ENCODE measurements around the gene MDFI.

DNA sequence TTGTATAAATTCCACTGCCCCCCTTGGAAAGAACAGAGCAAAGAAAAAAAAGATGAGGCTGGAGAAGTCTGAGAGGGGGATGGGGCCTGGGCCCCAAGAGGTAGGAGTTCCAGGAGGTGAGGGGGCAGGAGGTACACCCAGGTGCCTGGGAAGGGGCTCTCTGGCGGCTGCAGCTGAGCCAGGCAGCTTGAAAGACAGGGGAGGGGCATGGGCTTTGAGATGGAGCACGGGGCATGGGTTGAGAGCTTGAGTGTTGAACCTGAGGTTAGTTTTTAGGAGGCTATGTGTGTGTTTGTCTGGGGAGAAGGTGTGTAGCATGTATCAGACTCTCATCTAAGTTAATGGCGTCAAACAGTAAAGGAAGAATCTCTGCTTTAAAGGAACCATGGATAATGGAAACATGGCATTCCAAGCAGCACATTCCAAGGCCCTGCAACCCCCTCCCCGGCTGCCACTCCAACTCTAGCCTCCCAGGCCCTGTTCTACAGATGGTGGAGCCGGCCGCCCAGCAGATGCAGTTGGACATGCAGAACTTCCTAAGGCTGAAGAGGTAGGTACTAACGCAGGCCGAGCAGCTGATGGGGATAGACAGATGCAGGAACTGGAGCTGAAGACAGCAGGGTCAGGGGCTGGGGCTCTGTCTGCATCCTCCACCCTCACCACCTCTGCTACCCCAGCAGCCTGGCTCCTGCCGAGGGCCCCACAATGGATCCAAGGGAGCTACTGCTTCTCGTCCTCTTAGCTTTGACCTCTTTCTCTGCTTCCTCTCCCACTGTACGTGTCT lies 42.1 kb downstream of the MDFI start:
- TF ChIP-seq, protein P1, sequence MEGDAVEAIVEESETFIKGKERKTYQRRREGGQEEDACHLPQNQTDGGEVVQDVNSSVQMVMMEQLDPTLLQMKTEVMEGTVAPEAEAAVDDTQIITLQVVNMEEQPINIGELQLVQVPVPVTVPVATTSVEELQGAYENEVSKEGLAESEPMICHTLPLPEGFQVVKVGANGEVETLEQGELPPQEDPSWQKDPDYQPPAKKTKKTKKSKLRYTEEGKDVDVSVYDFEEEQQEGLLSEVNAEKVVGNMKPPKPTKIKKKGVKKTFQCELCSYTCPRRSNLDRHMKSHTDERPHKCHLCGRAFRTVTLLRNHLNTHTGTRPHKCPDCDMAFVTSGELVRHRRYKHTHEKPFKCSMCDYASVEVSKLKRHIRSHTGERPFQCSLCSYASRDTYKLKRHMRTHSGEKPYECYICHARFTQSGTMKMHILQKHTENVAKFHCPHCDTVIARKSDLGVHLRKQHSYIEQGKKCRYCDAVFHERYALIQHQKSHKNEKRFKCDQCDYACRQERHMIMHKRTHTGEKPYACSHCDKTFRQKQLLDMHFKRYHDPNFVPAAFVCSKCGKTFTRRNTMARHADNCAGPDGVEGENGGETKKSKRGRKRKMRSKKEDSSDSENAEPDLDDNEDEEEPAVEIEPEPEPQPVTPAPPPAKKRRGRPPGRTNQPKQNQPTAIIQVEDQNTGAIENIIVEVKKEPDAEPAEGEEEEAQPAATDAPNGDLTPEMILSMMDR (IDR thresholded peaks at IDR 0.05) = no peak
- no peak for TF ChIP-seq POLR2A (IDR thresholded peaks at IDR 0.05)

Measured in body of pancreas (tissue), 4 donors.